ENCODE data around the gene CPVL. TPM values are rescaled to one million over a fixed set of nuclear protein-coding genes. Genes with fewer than 3 reads are reported as not detected.

The CPVL gene
- total RNA-seq, 1 donor, result 0.36 TPM

DNA sequence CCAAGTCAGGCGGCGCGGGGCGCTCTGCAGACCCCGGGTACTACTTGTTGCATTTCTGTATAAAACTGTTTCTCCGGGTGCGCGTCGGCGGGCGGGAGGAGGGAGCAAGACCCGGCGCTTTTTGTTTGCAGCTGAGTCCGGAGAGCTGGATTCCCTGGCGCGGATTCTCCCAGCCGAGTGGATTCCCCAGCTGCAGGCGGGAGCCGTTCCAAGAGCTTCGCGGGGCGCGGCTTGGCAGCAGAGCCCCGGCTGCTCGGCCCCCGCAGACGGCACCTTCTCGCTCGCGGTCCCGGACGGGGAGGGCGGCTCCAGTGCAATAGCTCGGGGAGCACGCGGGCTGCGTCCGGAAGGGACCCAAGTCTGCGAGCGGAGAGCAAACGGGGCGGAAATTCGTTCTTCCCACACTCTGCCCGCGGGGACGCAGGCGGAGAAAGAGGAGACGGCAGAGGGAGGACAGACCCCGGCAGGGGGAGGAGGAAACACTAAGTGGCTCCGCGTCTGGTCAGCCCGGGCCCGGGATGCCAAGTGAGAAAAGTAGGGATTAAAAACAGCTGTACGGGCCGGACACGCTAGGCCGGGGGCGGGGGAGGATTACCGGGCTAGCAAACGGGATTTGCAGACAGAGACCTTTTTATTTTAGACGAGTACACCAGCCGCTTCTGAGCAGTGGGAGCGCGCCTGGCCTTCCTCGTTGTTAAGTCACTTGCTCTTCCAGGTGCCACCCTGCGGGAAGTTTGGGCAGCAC lies 187.9 kb downstream of the CPVL start, which contains the start of gene TRIL:
Gene TRIL, minus strand, starts transcription at position 96 of the 745 bp plus-strand sequence. CDS start 284 bp downstream, outside the sequence.
- peaks cover 64% of the 10 kb centered on the region for H3K27me3 ChIP-seq (ENCODE audit: insufficient read depth, low read length)
- H3K27ac ChIP-seq (ENCODE audit: low read depth, low read length), result no peak within 1 kb of the TSS
- DNase-seq (ENCODE audit: insufficient read length, low spot score, missing footprints), result peak; percentile 97

GRCh38 chr7:28957751-28958234 lies 188.5 kb downstream of the CPVL start:
- peak overlapping the region; percentile 60 for H3K4me3 ChIP-seq (ENCODE audit: insufficient read depth, low read length)
- H3K79me2 ChIP-seq (ENCODE audit: insufficient read depth, low read length), result no peaks in the 10 kb centered on the region
- H3K27me3 ChIP-seq (ENCODE audit: insufficient read depth, low read length), result peaks cover 64% of the 10 kb centered on the region
- no peaks in the 10 kb centered on the region for H4K20me1 ChIP-seq (ENCODE audit: insufficient read depth, low read length)
- no peaks in the 10 kb centered on the region for H3K36me3 ChIP-seq (ENCODE audit: insufficient read depth, low read length)
- no peaks in the 10 kb centered on the region for H3K9me3 ChIP-seq (ENCODE audit: low read depth, low read length)
- H3K4me2 ChIP-seq (ENCODE audit: insufficient read depth, low read length), result peak overlapping the region; percentile 69
- peaks cover 9% of the 10 kb centered on the region for H3K4me1 ChIP-seq (ENCODE audit: insufficient read depth, low read length)
- no peak overlapping the region for H3K27ac ChIP-seq (ENCODE audit: low read depth, low read length)
- peak; percentile 78 for DNase-seq (ENCODE audit: insufficient read length, low spot score, missing footprints)
- TF ChIP-seq, protein P1, sequence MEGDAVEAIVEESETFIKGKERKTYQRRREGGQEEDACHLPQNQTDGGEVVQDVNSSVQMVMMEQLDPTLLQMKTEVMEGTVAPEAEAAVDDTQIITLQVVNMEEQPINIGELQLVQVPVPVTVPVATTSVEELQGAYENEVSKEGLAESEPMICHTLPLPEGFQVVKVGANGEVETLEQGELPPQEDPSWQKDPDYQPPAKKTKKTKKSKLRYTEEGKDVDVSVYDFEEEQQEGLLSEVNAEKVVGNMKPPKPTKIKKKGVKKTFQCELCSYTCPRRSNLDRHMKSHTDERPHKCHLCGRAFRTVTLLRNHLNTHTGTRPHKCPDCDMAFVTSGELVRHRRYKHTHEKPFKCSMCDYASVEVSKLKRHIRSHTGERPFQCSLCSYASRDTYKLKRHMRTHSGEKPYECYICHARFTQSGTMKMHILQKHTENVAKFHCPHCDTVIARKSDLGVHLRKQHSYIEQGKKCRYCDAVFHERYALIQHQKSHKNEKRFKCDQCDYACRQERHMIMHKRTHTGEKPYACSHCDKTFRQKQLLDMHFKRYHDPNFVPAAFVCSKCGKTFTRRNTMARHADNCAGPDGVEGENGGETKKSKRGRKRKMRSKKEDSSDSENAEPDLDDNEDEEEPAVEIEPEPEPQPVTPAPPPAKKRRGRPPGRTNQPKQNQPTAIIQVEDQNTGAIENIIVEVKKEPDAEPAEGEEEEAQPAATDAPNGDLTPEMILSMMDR (IDR thresholded peaks at IDR 0.05; ENCODE audit: extremely low read depth, low read depth, low read length), result no peak
- H2AFZ ChIP-seq (ENCODE audit: low read length), result peak overlapping the region; percentile 35

More for the DNA sequence above, 187.9 kb downstream of the CPVL start, which contains the start of gene TRIL:
- Histone ChIP-seq H3K9me3 (ENCODE audit: low read depth, low read length) (no peaks in the 10 kb centered on the region), H3K4me2 (ENCODE audit: insufficient read depth, low read length) (peak within 1 kb of the TSS; percentile 74), H3K4me1 (ENCODE audit: insufficient read depth, low read length) (peaks cover 9% of the 10 kb centered on the region), H3K4me3 (ENCODE audit: insufficient read depth, low read length) (peak within 1 kb of the TSS; percentile 60), H4K20me1 (ENCODE audit: insufficient read depth, low read length) (no peaks in the 10 kb centered on the region), H2AFZ (ENCODE audit: low read length) (peak within 1 kb of the TSS; percentile 51), H3K79me2 (ENCODE audit: insufficient read depth, low read length) (no peaks in the 10 kb centered on the region), H3K36me3 (ENCODE audit: insufficient read depth, low read length) (no peaks in the 10 kb centered on the region)
- TF ChIP-seq, protein P1 (IDR thresholded peaks at IDR 0.05; ENCODE audit: extremely low read depth, low read depth, low read length), result no peak

- Histone ChIP-seq H3K4me2 (ENCODE audit: insufficient read depth, low read length) (peak overlapping the region; percentile 74), H3K4me3 (ENCODE audit: insufficient read depth, low read length) (peak overlapping the region; percentile 57), H3K36me3 (ENCODE audit: insufficient read depth, low read length) (no peaks in the 10 kb centered on the region), H4K20me1 (ENCODE audit: insufficient read depth, low read length) (no peaks in the 10 kb centered on the region), H3K79me2 (ENCODE audit: insufficient read depth, low read length) (no peaks in the 10 kb centered on the region), H3K27me3 (ENCODE audit: insufficient read depth, low read length) (peaks cover 60% of the 10 kb centered on the region), H3K4me1 (ENCODE audit: insufficient read depth, low read length) (peaks cover 9% of the 10 kb centered on the region), H2AFZ (ENCODE audit: low read length) (peak overlapping the region; percentile 35), H3K9me3 (ENCODE audit: low read depth, low read length) (no peaks in the 10 kb centered on the region), H3K27ac (ENCODE audit: low read depth, low read length) (no peak overlapping the region)
- TF ChIP-seq, protein P1 (IDR thresholded peaks at IDR 0.05; ENCODE audit: extremely low read depth, low read depth, low read length), result no peak
- DNase-seq (ENCODE audit: insufficient read length, low spot score, missing footprints), result no peak
Observed at GRCh38 chr7:28957064-28957750, 189.1 kb downstream of the CPVL start.

DNA sequence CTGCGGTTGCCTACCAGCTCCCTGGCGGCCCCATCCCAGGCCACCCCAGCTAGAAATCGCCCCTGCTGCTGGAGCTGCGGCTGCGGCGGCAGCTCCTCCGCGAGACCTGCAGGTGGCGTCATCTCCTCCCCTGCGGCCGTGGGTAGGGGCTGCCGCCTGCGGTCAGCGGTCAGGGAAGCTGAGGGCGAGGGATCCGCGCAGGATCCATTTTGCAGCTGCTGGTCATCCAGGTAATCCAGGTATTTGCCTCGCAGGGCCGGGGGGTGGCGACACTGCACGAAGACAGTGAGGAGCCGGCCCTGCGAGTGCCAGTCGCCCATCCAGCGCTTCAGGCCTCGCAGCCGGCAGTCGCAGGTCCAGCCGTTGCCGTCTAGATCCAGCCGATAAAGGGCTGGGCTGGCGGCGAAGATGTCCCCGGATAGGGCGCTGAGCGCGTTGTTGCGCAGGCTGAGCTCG lies 189.7 kb downstream of the CPVL start:
- Histone ChIP-seq H3K9me3 (ENCODE audit: low read depth, low read length) (no peaks in the 10 kb centered on the region), H4K20me1 (ENCODE audit: insufficient read depth, low read length) (no peaks in the 10 kb centered on the region), H3K27me3 (ENCODE audit: insufficient read depth, low read length) (peaks cover 58% of the 10 kb centered on the region), H3K4me2 (ENCODE audit: insufficient read depth, low read length) (peak overlapping the region; percentile 74), H3K4me1 (ENCODE audit: insufficient read depth, low read length) (peaks cover 9% of the 10 kb centered on the region), H3K79me2 (ENCODE audit: insufficient read depth, low read length) (no peaks in the 10 kb centered on the region), H3K36me3 (ENCODE audit: insufficient read depth, low read length) (no peaks in the 10 kb centered on the region), H3K27ac (ENCODE audit: low read depth, low read length) (no peak overlapping the region), H3K4me3 (ENCODE audit: insufficient read depth, low read length) (peak overlapping the region; percentile 57), H2AFZ (ENCODE audit: low read length) (no peak overlapping the region)
- TF ChIP-seq, protein P1 (IDR thresholded peaks at IDR 0.05; ENCODE audit: extremely low read depth, low read depth, low read length), result peak; percentile 48
- DNase-seq (ENCODE audit: insufficient read length, low spot score, missing footprints), result peak; percentile 91

Data from osteoblast (primary cell).